HCT116 (cell line): Measurements from ENCODE around the gene NAT16. TPM values are rescaled to one million over a fixed set of nuclear protein-coding genes. Genes with fewer than 3 reads are reported as not detected.

Experiments used
- ATAC-seq: fragments of 200-7000 bp; cut with Tn5 transposase; 2 replicates; pipeline ENCODE4 v1.9.1; 2020; ENCODE audit warnings: mild to moderate bottlenecking, moderate library complexity
- BruUV-seq: library from RNA; stranded (reverse); fragments of 400-500 nt; replicated peaks from 2 replicates; lab custom pipeline; 2021; lab: Mats Ljungman, UMichigan
- CTCF ChIA-PET: fragments of 300-600 bp; sonication (Branson Sonifier 250); formaldehyde crosslinking; loops from one replicate; lab custom pipeline; 2021; ENCODE audit warnings: antibody characterized with exemption; lab: Charles Lee
- POLR2A ChIA-PET: fragments of 300-600, 350-600 bp; sonication (Branson Sonifier 250); formaldehyde crosslinking; loops from one replicate; lab custom pipeline; 2021; ENCODE audit warnings: antibody characterized with exemption; lab: Charles Lee
- RAD21 ChIA-PET, 2 experiments: fragments of 300-600 bp; sonication (Branson Sonifier 250); formaldehyde crosslinking; loops; one replicate each; lab custom pipeline; 2023; ENCODE audit warnings: low total read pairs in 2 of 2; ENCODE audit not compliant: uncharacterized antibody in 2 of 2, unreplicated experiment in 2 of 2, low non-redundant PET in 1 of 2; lab: Charles Lee
- DNase-seq: peaks from one replicate; pipeline ENCODE4 v3.0.0-alpha.2; 2010; ENCODE audit warnings: low read depth, low spot score
- H2AFZ ChIP-seq: fragments of 200-600 bp; shearing (Covaris generic), sonication (generic); 2 replicates; pipeline ENCODE4 v1.6.1; 2017; ENCODE audit warnings: low read depth, mixed run types, mixed read lengths, antibody characterized with exemption, low read length; ENCODE audit not compliant: poor library complexity, severe bottlenecking
- H3K27ac ChIP-seq: 2 replicates; pipeline ENCODE4 v1.5.1; 2012; ENCODE audit warnings: low read depth, low read length
- H3K27me3 ChIP-seq: fragments of 200-600 bp; sonication (generic); 2 replicates; pipeline ENCODE4 v1.6.1; 2016; ENCODE audit warnings: mixed run types, low read length, mixed read lengths; ENCODE audit not compliant: insufficient read depth
- H3K36me3 ChIP-seq, 2 experiments: fragments of 200-500 bp in 1 of 2; fragments of 200-600 bp in 1 of 2; sonication (Bioruptor generic) in 1 of 2; sonication (generic) in 1 of 2; 2 replicates each; pipeline versions ENCODE4 v1.5.1 to v1.6.1; 2014 to 2016; ENCODE audit warnings: low read length in 2 of 2, inconsistent platforms in 1 of 2, mixed read lengths in 1 of 2, mixed run types in 1 of 2; ENCODE audit not compliant: insufficient read depth in 2 of 2, control insufficient read depth in 1 of 2
- H3K4me1 ChIP-seq, 2 experiments: fragments of 200-600 bp in 1 of 2; sonication (generic) in 1 of 2; 2 replicates each; pipeline versions ENCODE4 v1.5.1 to v1.6.1; 2012 to 2017; ENCODE audit warnings: low read length in 2 of 2, inconsistent platforms in 1 of 2, mild to moderate bottlenecking in 1 of 2, mixed read lengths in 1 of 2, mixed run types in 1 of 2, moderate library complexity in 1 of 2; ENCODE audit not compliant: insufficient read depth in 2 of 2, control insufficient read depth in 1 of 2
- H3K4me2 ChIP-seq: fragments of 200-600 bp; sonication (generic); 2 replicates; pipeline ENCODE4 v1.6.1; 2017; ENCODE audit warnings: mixed run types, low read length, mixed read lengths
- H3K4me3 ChIP-seq, 2 experiments: fragments of 200-600 bp in 1 of 2; sonication (generic) in 1 of 2; replicated peaks in 1 of 2; 2 replicates each; pipeline ENCODE4 v1.5.1; 2011 to 2016; ENCODE audit warnings: low read length in 2 of 2, control low read depth in 1 of 2, low read depth in 1 of 2, mild to moderate bottlenecking in 1 of 2, mixed read lengths in 1 of 2, mixed run types in 1 of 2
- H3K79me2 ChIP-seq: fragments of 200-600 bp; sonication (generic); 2 replicates; pipeline ENCODE4 v1.6.1; 2017; ENCODE audit warnings: mild to moderate bottlenecking, mixed run types, low read length, moderate library complexity, mixed read lengths; ENCODE audit not compliant: insufficient read depth
- H3K9ac ChIP-seq: fragments of 200-600 bp; sonication (generic); 2 replicates; pipeline ENCODE4 v1.6.1; 2016; ENCODE audit warnings: low read length, mixed read lengths
- H3K9me2 ChIP-seq: fragments of 200-600 bp; sonication (generic), shearing (Covaris generic); 2 replicates; pipeline ENCODE4 v1.6.1; 2017; ENCODE audit warnings: mixed run types, mild to moderate bottlenecking, moderate library complexity; ENCODE audit not compliant: insufficient read depth
- H3K9me3 ChIP-seq, 2 experiments: fragments of 200-500 bp in 1 of 2; fragments of 200-600 bp in 1 of 2; sonication (Bioruptor generic) in 1 of 2; sonication (generic) in 1 of 2; 2 replicates each; pipeline ENCODE4 v1.6.1; 2014 to 2017; ENCODE audit warnings: low read length in 2 of 2, mixed read lengths in 2 of 2, inconsistent platforms in 1 of 2, low read depth in 1 of 2, mild to moderate bottlenecking in 1 of 2, mixed run types in 1 of 2, moderate library complexity in 1 of 2; ENCODE audit not compliant: control insufficient read depth in 1 of 2, insufficient read depth in 1 of 2
- H4K20me1 ChIP-seq: fragments of 200-600 bp; sonication (generic), shearing (Covaris generic); 2 replicates; pipeline ENCODE4 v1.6.1; 2017; ENCODE audit warnings: mixed run types, mild to moderate bottlenecking, moderate library complexity; ENCODE audit not compliant: insufficient read depth
- CEBPB ChIP-seq: IDR thresholded peaks from 2 replicates; pipeline ENCODE4 v1.6.1; 2012; ENCODE audit warnings: low read depth
- EGR1 ChIP-seq: IDR thresholded peaks from 2 replicates; pipeline ENCODE4 v1.6.1; 2012; ENCODE audit warnings: low read depth
- EZH2 ChIP-seq: fragments of 200-600 bp; sonication (generic); IDR thresholded peaks from 2 replicates; pipeline ENCODE4 v1.6.1; 2017; ENCODE audit warnings: antibody characterized with exemption, mixed run types
- POLR2A ChIP-seq: IDR thresholded peaks from 2 replicates; pipeline ENCODE4 v1.7.0; 2011; ENCODE audit warnings: borderline replicate concordance; ENCODE audit not compliant: insufficient read depth, insufficient read length; ENCODE audit errors: extremely low read depth
- POLR2AphosphoS5 ChIP-seq: IDR thresholded peaks from 2 replicates; pipeline ENCODE4 v1.6.1; 2011; ENCODE audit warnings: mild to moderate bottlenecking, low read depth, low read length, moderate library complexity
- RAD21 ChIP-seq: IDR thresholded peaks from 2 replicates; pipeline ENCODE4 v1.6.1; 2012; ENCODE audit warnings: low read depth, mild to moderate bottlenecking
- TCF7L2 ChIP-seq: IDR thresholded peaks from 2 replicates; pipeline ENCODE4 v1.7.0; 2011; ENCODE audit warnings: borderline replicate concordance, inconsistent platforms; ENCODE audit not compliant: insufficient read depth, insufficient read length; ENCODE audit errors: extremely low read depth
- ZFX ChIP-seq: fragments of 450-650 bp; IDR thresholded peaks from 2 replicates; pipeline ENCODE4 v1.6.1; 2017
- ZNF274 ChIP-seq: fragments of 200-500 bp; sonication (Bioruptor generic); IDR thresholded peaks from 2 replicates; pipeline ENCODE4 v1.6.1; 2014; ENCODE audit warnings: mild to moderate bottlenecking, low read depth, low read length, inconsistent platforms
- intact Hi-C: fragments of 100-400 bp; cut with micrococcal nuclease; formaldehyde crosslinking; loops from 2 replicates; pipeline ENCODE4 v1.10.0; 2022
- total RNA-seq: library from RNA; stranded (reverse); gene quantifications from one replicate; pipeline ENCODE4 v1.2.1, GENCODE V29; 2021; ENCODE audit not compliant: unreplicated experiment

NAT16 gene
- total RNA-seq, 1 experiment from 2014 or later: 2.0 TPM

- BruUV-seq: no TSS peak
Measured at GRCh38 chr7:101162551-101163278, 17.4 kb downstream of the NAT16 start.

GRCh38 chr7:101161692-101162471 is 18.2 kb downstream of the NAT16 start:
- H3K9ac ChIP-seq: peak overlapping the region; percentile 79
- peak overlapping the region; percentile 51 to 73 for H3K4me3 ChIP-seq
- RAD21 ChIA-PET: interaction anchor here in 1 of 2 experiments (0.6 to 1.4 kb wide), 2 partner anchors 9 to 18 kb away, joined by 3 read pairs; no protein-coding TSS in a partner anchor
- no peak for ATAC-seq
- peaks cover 54 to 97% of the 10 kb centered on the region in 2 experiments for H3K4me1 ChIP-seq
- no peaks in the 10 kb centered on the region for H3K9me3 ChIP-seq
- peak overlapping the region; percentile 97 for H3K27ac ChIP-seq
- peaks cover 6 to 24% of the 10 kb centered on the region in 2 experiments; a peak in 3 of 4 replicates for H3K36me3 ChIP-seq
- CTCF ChIA-PET: interaction anchor here (1.0 to 2.3 kb wide), 6 partner anchors 12 to 121 kb away, joined by 3 to 12 read pairs (median 5); no protein-coding TSS in a partner anchor
- intact Hi-C loops: no loop called here
- H3K4me2 ChIP-seq: peak overlapping the region; percentile 85
- H4K20me1 ChIP-seq: no peaks in the 10 kb centered on the region
- POLR2A ChIA-PET: interaction anchor here (0.6 to 2.4 kb wide), 9 partner anchors 12 to 287 kb away, joined by 3 to 15 read pairs (median 4); partner anchors contain the start of genes SERPINE1 and SRRT
- no peak overlapping the region for H2AFZ ChIP-seq
- no peak for DNase-seq
- peaks cover 23% of the 10 kb centered on the region; the same call in 1 of the 2 replicates for H3K79me2 ChIP-seq
- TF ChIP-seq TCF7L2 (no peak), CEBPB (no peak), EZH2 (no peak), EGR1 (no peak), POLR2AphosphoS5 (no peak), ZNF274 (no peak)
- TSS peak; percentile 18 for BruUV-seq
- H3K27me3 ChIP-seq: no peaks in the 10 kb centered on the region
- no peaks in the 10 kb centered on the region for H3K9me2 ChIP-seq

More at GRCh38 chr7:101162551-101163278, 17.4 kb downstream of the NAT16 start:
- intact Hi-C loops: no loop called here
- H4K20me1 ChIP-seq: no peaks in the 10 kb centered on the region
- no peaks in the 10 kb centered on the region for H3K9me2 ChIP-seq
- peaks cover 16% of the 10 kb centered on the region; the same call in 1 of the 2 replicates for H3K79me2 ChIP-seq
- POLR2A ChIA-PET: interaction anchor here (0.7 to 2.4 kb wide), 13 partner anchors 9 to 157 kb away, joined by 3 to 18 read pairs (median 4); partner anchors contain the start of genes AP1S1, FIS1, PLOD3 and SERPINE1
- H3K27ac ChIP-seq: peak overlapping the region; percentile 97
- CTCF ChIA-PET: interaction anchor here (1.0 to 2.3 kb wide), 6 partner anchors 11 to 128 kb away, joined by 3 to 12 read pairs (median 4); no protein-coding TSS in a partner anchor
- no peaks in the 10 kb centered on the region for H3K9me3 ChIP-seq
- TF ChIP-seq EZH2 (no peak), POLR2AphosphoS5 (peak; percentile 85), ZFX (peak; percentile 9; the same call in 1 of the 2 replicates), POLR2A (peak; percentile 37), RAD21 (no peak)
- H3K4me2 ChIP-seq: peak overlapping the region; percentile 85
- ATAC-seq: peak; percentile 45
- DNase-seq: no peak
- H3K4me1 ChIP-seq: peaks cover 55 to 97% of the 10 kb centered on the region in 2 experiments
- H3K4me3 ChIP-seq: peak overlapping the region; percentile 51 to 73
- H3K9ac ChIP-seq: peak overlapping the region; percentile 79
- H2AFZ ChIP-seq: no peak overlapping the region
- no peaks in the 10 kb centered on the region for H3K27me3 ChIP-seq
- H3K36me3 ChIP-seq: peaks cover 3 to 16% of the 10 kb centered on the region in 2 experiments; a peak in 3 of 4 replicates
- RAD21 ChIA-PET: interaction anchor here in 1 of 2 experiments (1.4 kb wide), 1 partner anchor 19 kb away, joined by 3 read pairs; no protein-coding TSS in a partner anchor
